Testis (tissue), 2 donors: ENCODE data around the gene GMDS.

Experiments used
- POLR2A ChIP-seq: fragments of 450-650 bp; IDR thresholded peaks from one replicate; pipeline ENCODE4 v1.6.1; 2017; ENCODE audit warnings: antibody characterized with exemption, mild to moderate bottlenecking, moderate library complexity
- TF ChIP-seq, protein P1 (sequence below), 3 experiments: fragments of 450-650 bp in 2 of 3; fragments of 200-600 bp in 1 of 3; sonication (generic) in 1 of 3; IDR thresholded peaks; one replicate each; pipeline ENCODE4 v1.5.1; 2016 to 2019; ENCODE audit warnings: antibody characterized with exemption in 3 of 3, mild to moderate bottlenecking in 2 of 3, moderate library complexity in 1 of 3

DNA sequence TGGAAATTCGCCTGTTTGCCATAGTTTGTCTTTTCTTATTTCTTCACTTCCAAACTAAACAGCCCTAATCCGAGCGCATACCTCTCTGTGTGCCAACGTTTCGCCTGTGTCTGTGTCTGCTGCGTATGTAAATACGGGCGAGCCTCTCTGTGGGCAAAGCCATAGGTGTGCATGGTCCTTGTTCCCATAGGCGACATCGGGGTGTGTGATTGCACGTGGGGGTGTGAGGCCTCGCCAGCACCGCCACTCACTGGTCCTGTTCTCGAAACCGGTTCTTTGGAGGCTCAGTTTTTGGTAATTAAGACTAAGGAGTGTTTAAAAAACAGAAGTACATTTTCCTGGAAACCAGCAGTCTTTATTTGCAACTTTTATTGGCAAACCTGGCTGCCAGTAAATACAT is 641.7 kb downstream of the GMDS start:
- TF ChIP-seq POLR2A = no peak
- TF ChIP-seq, protein P1, sequence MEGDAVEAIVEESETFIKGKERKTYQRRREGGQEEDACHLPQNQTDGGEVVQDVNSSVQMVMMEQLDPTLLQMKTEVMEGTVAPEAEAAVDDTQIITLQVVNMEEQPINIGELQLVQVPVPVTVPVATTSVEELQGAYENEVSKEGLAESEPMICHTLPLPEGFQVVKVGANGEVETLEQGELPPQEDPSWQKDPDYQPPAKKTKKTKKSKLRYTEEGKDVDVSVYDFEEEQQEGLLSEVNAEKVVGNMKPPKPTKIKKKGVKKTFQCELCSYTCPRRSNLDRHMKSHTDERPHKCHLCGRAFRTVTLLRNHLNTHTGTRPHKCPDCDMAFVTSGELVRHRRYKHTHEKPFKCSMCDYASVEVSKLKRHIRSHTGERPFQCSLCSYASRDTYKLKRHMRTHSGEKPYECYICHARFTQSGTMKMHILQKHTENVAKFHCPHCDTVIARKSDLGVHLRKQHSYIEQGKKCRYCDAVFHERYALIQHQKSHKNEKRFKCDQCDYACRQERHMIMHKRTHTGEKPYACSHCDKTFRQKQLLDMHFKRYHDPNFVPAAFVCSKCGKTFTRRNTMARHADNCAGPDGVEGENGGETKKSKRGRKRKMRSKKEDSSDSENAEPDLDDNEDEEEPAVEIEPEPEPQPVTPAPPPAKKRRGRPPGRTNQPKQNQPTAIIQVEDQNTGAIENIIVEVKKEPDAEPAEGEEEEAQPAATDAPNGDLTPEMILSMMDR (IDR thresholded peaks at IDR 0.05) = no peak
